Trophoblast cell (in vitro differentiated cells and primary cell): Measurements from ENCODE around the gene RNF26.

ENCODE experiments used
- DNase-seq, 2 donors: peaks; one replicate each; pipeline ENCODE4 v3.0.0-alpha.2; 2016
- H2AFZ ChIP-seq: 2 replicates; pipeline ENCODE4 v1.6.1; 2013; ENCODE audit warnings: low read length, moderate library complexity, mild to moderate bottlenecking; ENCODE audit not compliant: insufficient read depth, poor library complexity
- H2AK5ac ChIP-seq: 2 replicates; pipeline ENCODE4 v1.6.1; 2013; ENCODE audit warnings: mild to moderate bottlenecking, low read length
- H2BK120ac ChIP-seq: 2 replicates; pipeline ENCODE4 v1.6.1; 2013; ENCODE audit warnings: low read length, mild to moderate bottlenecking, moderate library complexity; ENCODE audit not compliant: insufficient read depth, poor library complexity
- H2BK12ac ChIP-seq: 2 replicates; pipeline ENCODE4 v1.6.1; 2013; ENCODE audit warnings: mild to moderate bottlenecking, low read length, moderate library complexity
- H2BK5ac ChIP-seq: 2 replicates; pipeline ENCODE4 v1.6.1; 2013; ENCODE audit warnings: low read length, low read depth, moderate library complexity, mild to moderate bottlenecking; ENCODE audit not compliant: poor library complexity
- H3K14ac ChIP-seq: 2 replicates; pipeline ENCODE4 v1.6.1; 2013; ENCODE audit warnings: mild to moderate bottlenecking, low read length
- H3K18ac ChIP-seq: 2 replicates; pipeline ENCODE4 v1.6.1; 2013; ENCODE audit warnings: mild to moderate bottlenecking, low read length
- H3K23ac ChIP-seq: 2 replicates; pipeline ENCODE4 v1.6.1; 2013; ENCODE audit warnings: low read length
- H3K27ac ChIP-seq: 2 replicates; pipeline ENCODE4 v1.5.1; 2013; ENCODE audit warnings: low read depth, mild to moderate bottlenecking, inconsistent platforms, low read length, moderate library complexity
- H3K27me3 ChIP-seq: 2 replicates; pipeline ENCODE4 v1.6.1; 2013; ENCODE audit warnings: inconsistent platforms, mild to moderate bottlenecking, low read length, moderate library complexity; ENCODE audit not compliant: insufficient read depth
- H3K36me3 ChIP-seq, 2 experiments: 1 replicate in 1 of 2; 2 replicates in 1 of 2; pipeline ENCODE4 v1.6.1; 2013; ENCODE audit warnings: low read length in 2 of 2, mild to moderate bottlenecking in 2 of 2, moderate library complexity in 1 of 2; ENCODE audit not compliant: insufficient read depth in 2 of 2, control insufficient read depth in 1 of 2
- H3K4ac ChIP-seq: 2 replicates; pipeline ENCODE4 v1.6.1; 2013; ENCODE audit warnings: low read depth, mild to moderate bottlenecking, low read length, moderate library complexity
- H3K4me1 ChIP-seq, 2 experiments: 1 replicate in 1 of 2; 2 replicates in 1 of 2; pipeline ENCODE4 v1.6.1; 2013; ENCODE audit warnings: low read length in 2 of 2, mild to moderate bottlenecking in 2 of 2, moderate library complexity in 1 of 2; ENCODE audit not compliant: insufficient read depth in 2 of 2, control insufficient read depth in 1 of 2
- H3K4me2 ChIP-seq: 2 replicates; pipeline ENCODE4 v1.6.1; 2013; ENCODE audit warnings: inconsistent platforms, mild to moderate bottlenecking, low read length, moderate library complexity
- H3K4me3 ChIP-seq: 2 replicates; pipeline ENCODE4 v1.5.1; 2013; ENCODE audit warnings: mild to moderate bottlenecking, low read depth, low read length, inconsistent platforms
- H3K79me1 ChIP-seq: one replicate; pipeline ENCODE4 v1.6.1; 2013; ENCODE audit warnings: low read length
- H3K79me2 ChIP-seq: 2 replicates; pipeline ENCODE4 v1.6.1; 2013; ENCODE audit warnings: low read length, mild to moderate bottlenecking; ENCODE audit not compliant: control insufficient read depth, insufficient read depth, poor library complexity
- H3K9ac ChIP-seq: 2 replicates; pipeline ENCODE4 v1.6.1; 2013; ENCODE audit warnings: mild to moderate bottlenecking, low read length
- H3K9me3 ChIP-seq: 2 replicates; pipeline ENCODE4 v1.6.1; 2013; ENCODE audit warnings: low read depth, mild to moderate bottlenecking, control low read depth, inconsistent platforms, low read length; ENCODE audit not compliant: insufficient read depth
- H4K12ac ChIP-seq: 2 replicates; pipeline ENCODE4 v1.6.1; 2013; ENCODE audit warnings: low read depth, mild to moderate bottlenecking, low read length, moderate library complexity
- H4K8ac ChIP-seq: 2 replicates; pipeline ENCODE4 v1.6.1; 2013; ENCODE audit warnings: low read depth, mild to moderate bottlenecking, low read length, moderate library complexity
- H4K91ac ChIP-seq: one replicate; pipeline ENCODE4 v1.6.1; 2013; ENCODE audit warnings: low read depth, mild to moderate bottlenecking, low read length, moderate library complexity
- WGBS: extraction: QIAGEN DNeasy Blood & Tissue Kit; methylation state at CpG from one replicate; pipeline ENCODE4 v1.1.7; 2013; ENCODE audit warnings: missing lambda C conversion rate; ENCODE audit not compliant: insufficient read length, insufficient coverage; ENCODE audit errors: extremely low coverage; 5-methylcytosine and 5-hydroxymethylcytosine counted together

RNF26 gene

DNA sequence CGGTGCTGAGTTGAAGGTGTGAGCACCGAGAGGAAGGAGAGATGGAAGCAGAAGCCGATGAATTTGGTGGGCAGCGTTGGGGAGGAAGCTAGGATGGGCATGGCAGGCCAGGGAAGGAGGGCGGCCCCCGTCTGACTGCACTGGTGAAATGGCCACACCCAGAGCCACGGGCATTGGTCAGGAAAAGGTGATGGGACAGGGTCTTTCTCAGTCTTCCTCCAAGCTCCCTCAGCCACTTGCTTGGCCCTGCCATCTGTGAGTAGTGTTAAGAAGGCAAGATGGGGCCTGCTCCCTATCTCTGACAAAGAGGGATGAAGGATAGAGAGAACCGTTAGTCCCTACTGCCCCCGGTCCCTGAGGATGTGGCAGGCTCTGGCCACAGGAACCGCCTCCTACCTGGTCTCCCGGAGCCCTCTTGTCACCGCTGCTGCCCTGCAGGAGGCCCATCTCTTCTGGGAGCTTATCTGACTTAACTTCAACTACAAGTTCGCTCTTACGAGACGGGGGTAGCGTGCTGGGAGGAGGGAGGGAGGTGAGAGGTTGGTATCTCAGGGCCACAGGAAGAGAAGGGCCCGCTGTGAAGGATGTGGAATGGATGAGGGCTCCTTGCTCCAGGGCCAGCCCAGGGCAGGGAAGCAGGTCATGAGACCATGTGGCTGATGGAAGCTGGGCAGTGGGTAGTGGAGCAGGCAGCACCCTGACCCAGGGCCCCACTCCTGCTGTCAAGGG is 24.2 kb upstream of the RNF26 start:
- Histone ChIP-seq H4K8ac (no peak overlapping the region), H3K27ac (no peak overlapping the region), H3K4me2 (no peak overlapping the region), H3K18ac (no peak overlapping the region), H2AK5ac (no peak overlapping the region), H2BK5ac (no peak overlapping the region), H3K23ac (no peak overlapping the region), H2BK12ac (no peak overlapping the region), H2BK120ac (no peak overlapping the region), H3K36me3 (peaks cover 60 to 68% of the 10 kb centered on the region in 2 experiments), H3K9ac (no peak overlapping the region), H2AFZ (no peak overlapping the region), H3K27me3 (no peaks in the 10 kb centered on the region), H3K79me1 (no peaks in the 10 kb centered on the region), H3K79me2 (no peaks in the 10 kb centered on the region), H4K91ac (no peak overlapping the region), H3K4me3 (no peak overlapping the region), H3K4me1 (peaks cover 5 to 6% of the 10 kb centered on the region in 2 experiments), H4K12ac (no peak overlapping the region), H3K4ac (no peak overlapping the region), H3K14ac (no peak overlapping the region), H3K9me3 (no peaks in the 10 kb centered on the region)
- WGBS = no CpG with 5 or more reads among the region's 17 CpGs
- peak; percentile 83 to 87 for DNase-seq

DNA sequence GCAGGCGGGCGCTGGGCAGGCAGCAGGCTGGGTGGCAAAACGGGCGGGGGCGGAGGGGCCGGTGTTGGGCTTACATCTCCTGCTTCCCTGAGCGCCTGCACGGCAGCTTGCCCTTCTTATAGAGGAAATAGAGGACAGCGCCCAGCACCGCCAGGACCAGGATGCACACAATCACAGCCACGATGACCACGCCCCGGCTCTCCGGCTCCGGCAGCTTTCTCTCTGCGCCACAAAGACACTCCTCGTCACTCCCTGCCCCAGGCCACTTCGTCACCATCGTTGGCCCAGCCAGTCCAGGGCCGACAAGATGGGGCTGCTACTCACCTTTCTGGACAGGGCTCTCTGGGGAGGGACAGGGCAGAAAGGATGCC is 23.7 kb upstream of the RNF26 start:
- Histone ChIP-seq H3K79me1 (peaks cover under 1% of the 10 kb centered on the region), H3K4me3 (no peak overlapping the region), H2BK120ac (no peak overlapping the region), H3K27ac (no peak overlapping the region), H2AK5ac (no peak overlapping the region), H3K4me1 (peaks cover 11% of the 10 kb centered on the region in 2 experiments), H3K14ac (no peak overlapping the region), H3K23ac (no peak overlapping the region), H2AFZ (no peak overlapping the region), H3K4ac (no peak overlapping the region), H2BK12ac (no peak overlapping the region), H3K4me2 (no peak overlapping the region), H4K91ac (no peak overlapping the region), H3K9ac (no peak overlapping the region), H3K79me2 (no peaks in the 10 kb centered on the region), H4K8ac (no peak overlapping the region), H2BK5ac (no peak overlapping the region), H3K27me3 (no peaks in the 10 kb centered on the region), H3K9me3 (no peaks in the 10 kb centered on the region), H3K36me3 (peaks cover 57 to 66% of the 10 kb centered on the region in 2 experiments), H3K18ac (no peak overlapping the region), H4K12ac (no peak overlapping the region)
- peak; percentile 92 to 94 for DNase-seq
- WGBS = no CpG with 5 or more reads among the region's 20 CpGs

DNA sequence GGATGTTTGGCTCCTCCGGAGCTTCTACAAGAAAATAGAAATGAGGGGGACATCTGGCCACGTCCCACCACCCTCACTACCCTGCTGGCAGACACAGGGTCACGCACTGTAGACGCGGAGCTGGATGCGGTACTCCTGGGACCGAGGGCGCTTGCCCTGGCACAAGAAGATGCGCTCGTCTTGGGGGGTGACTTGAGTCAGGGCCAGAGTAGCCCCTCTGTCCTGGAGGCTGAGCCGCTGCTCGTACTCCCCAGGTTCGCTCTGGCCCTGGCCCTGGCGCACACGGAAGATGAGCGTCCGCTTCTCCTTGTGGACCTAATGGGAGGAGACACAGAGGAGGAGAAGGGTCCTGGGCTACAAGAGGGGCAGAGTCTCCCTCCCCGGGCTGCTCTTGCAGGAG is 19.6 kb upstream of the RNF26 start:
- Histone ChIP-seq H4K8ac (no peak overlapping the region), H3K14ac (no peak overlapping the region), H3K4me2 (peak overlapping the region; percentile 97), H3K79me1 (peaks cover 33% of the 10 kb centered on the region), H3K4me3 (peak overlapping the region; percentile 34), H3K18ac (no peak overlapping the region), H3K4me1 (peaks cover 46% of the 10 kb centered on the region in 2 experiments), H3K23ac (no peak overlapping the region), H2AFZ (no peak overlapping the region), H2BK120ac (no peak overlapping the region), H2BK5ac (no peak overlapping the region), H2BK12ac (no peak overlapping the region), H3K4ac (no peak overlapping the region), H3K9ac (no peak overlapping the region), H4K12ac (peak overlapping the region; percentile 0), H2AK5ac (no peak overlapping the region), H4K91ac (no peak overlapping the region), H3K79me2 (peaks cover 3% of the 10 kb centered on the region), H3K27ac (no peak overlapping the region), H3K9me3 (no peaks in the 10 kb centered on the region), H3K27me3 (peaks cover 6% of the 10 kb centered on the region), H3K36me3 (peaks cover 40 to 42% of the 10 kb centered on the region in 2 experiments)
- WGBS = no CpG with 5 or more reads among the region's 18 CpGs
- no peak for DNase-seq

DNA sequence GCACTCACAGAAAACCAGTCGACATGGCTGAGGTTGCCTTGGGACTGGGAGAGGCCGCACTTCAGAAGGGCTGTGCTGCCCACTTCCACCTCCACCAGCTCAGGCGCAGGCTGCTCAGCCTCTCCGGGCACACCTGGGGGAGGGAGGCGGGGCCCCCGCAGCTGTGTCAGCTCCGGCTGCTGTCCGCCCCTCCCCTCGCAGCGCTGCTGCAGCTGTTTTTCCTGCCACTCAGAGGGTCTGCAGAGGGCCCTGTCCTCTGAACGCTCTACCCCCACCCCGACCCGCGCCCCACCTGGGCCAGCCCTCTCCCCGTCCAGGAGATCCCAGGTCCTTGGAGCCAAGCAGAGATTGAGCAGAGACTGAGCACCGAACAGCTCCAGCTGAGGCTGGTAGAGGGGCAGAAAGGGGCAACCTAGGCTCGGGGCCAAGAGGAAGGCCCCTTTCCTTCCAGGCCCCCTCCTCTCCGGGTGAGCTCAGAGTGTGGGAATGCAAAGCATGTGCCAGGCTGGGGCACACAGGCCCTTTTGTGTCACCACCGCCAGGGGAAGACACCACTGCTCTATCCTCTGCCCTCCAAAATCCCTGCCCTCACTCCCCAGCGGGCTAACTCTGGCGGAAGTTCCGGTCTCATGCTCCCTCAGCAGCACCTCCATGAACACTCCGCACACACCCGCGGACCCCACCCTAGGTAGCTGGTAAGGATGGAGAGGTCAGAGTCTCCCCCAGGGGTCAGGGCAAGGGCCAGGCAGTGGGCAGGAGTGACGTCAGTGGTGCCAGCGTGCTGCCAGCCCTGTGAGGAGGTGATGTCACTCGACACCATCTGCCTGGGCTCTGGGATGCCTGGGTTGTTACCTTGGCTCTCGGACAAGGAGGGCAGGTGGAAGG is 19.0 kb upstream of the RNF26 start:
- H3K27me3 ChIP-seq = peaks cover 6% of the 10 kb centered on the region
- peak overlapping the region; percentile 13 for H4K12ac ChIP-seq
- H2AK5ac ChIP-seq = peak overlapping the region; percentile 60
- peak overlapping the region; percentile 97 for H3K4me2 ChIP-seq
- peak overlapping the region; percentile 20 for H4K91ac ChIP-seq
- no peak overlapping the region for H4K8ac ChIP-seq
- H3K79me2 ChIP-seq = peaks cover 3% of the 10 kb centered on the region
- H3K27ac ChIP-seq = no peak overlapping the region
- H3K4ac ChIP-seq = no peak overlapping the region
- no peaks in the 10 kb centered on the region for H3K9me3 ChIP-seq
- peak overlapping the region; percentile 3 for H3K23ac ChIP-seq
- H2BK120ac ChIP-seq = peak overlapping the region; percentile 43
- peak in 1 of 2 donors; percentile 62 for DNase-seq
- peak overlapping the region; percentile 15 for H2AFZ ChIP-seq
- H3K79me1 ChIP-seq = peaks cover 35% of the 10 kb centered on the region
- no peak overlapping the region for H2BK5ac ChIP-seq
- no CpG with 5 or more reads among the region's 29 CpGs for WGBS
- H3K4me3 ChIP-seq = peak overlapping the region; percentile 87
- peak overlapping the region; percentile 31 for H2BK12ac ChIP-seq
- peaks cover 50 to 51% of the 10 kb centered on the region in 2 experiments for H3K4me1 ChIP-seq
- peak overlapping the region; percentile 24 for H3K9ac ChIP-seq
- peaks cover 33 to 36% of the 10 kb centered on the region in 2 experiments for H3K36me3 ChIP-seq
- H3K14ac ChIP-seq = peak overlapping the region; percentile 41
- peak overlapping the region; percentile 42 for H3K18ac ChIP-seq
